Measurements from ENCODE around the gene AGBL4. TPM values are rescaled to one million over a fixed set of nuclear protein-coding genes. Genes with fewer than 3 reads are reported as not detected.

AGBL4 gene
- total RNA-seq, 1 experiment from 2014 or later = 0.33 TPM

DNA sequence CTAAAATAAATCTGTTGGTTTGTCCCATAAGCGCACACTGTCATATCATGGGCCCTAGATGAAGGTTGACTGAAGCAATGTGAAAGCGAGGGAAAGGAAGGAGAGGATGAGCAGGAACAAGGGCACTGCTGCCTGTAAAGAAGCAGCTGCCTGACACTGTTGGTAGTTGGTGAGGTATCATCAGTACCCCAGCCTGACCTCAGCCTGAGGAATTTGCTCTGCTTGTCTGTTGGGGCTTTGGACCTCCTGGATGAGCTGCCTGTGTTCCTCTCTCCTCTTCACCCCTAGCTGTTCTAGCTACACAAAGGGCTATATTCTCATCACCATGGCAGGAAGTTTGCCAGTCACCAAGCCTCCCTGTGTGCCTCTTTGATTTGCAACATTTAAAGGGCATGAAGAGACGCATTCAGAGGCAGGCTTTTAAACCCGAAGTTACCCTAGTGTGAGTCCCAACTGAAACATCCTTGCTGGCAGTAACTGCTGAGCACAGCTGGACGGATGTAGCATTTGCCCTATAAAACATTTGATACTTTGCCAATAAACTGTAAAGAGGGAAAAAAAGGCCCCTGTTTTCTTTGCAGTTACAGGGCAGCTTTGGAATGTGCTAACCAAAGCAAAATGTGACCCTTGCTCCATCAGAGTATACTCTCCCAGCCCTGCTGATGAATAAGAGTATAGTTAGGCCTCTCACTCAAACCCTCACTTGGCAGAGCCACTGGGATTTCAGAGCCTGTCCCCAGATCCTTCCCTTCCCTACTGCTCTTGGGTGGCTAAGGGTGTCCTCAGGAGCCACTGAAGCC lies 1529.6 kb downstream of the AGBL4 start:
- ChIA-PET POLR2A (ENCODE audit: unreplicated experiment) (no interaction called here), CTCF (interaction anchor here (0.6 kb wide), 1 partner anchor 22 kb away, joined by 8 read pairs; the partner anchor contains the start of gene SPATA6)
- H2AFZ ChIP-seq (ENCODE audit: low read length) = no peak overlapping the region
- ATAC-seq (peak; percentile 77), DNase-seq (peak; percentile 80)
- no peak overlapping the region for H3K9ac ChIP-seq (ENCODE audit: low read length)
- H3K36me3 ChIP-seq (ENCODE audit: low read depth, low read length) = no peaks in the 10 kb centered on the region
- no peaks in the 10 kb centered on the region for H3K9me3 ChIP-seq (ENCODE audit: low read length)
- H3K27me3 ChIP-seq (ENCODE audit: low read length) = no peaks in the 10 kb centered on the region
- no peaks in the 10 kb centered on the region for H4K20me1 ChIP-seq (ENCODE audit: low read length)
- H3F3A ChIP-seq (ENCODE audit: low read length, unreplicated experiment) = no peaks in the 10 kb centered on the region
- no peak overlapping the region for H3K4me3 ChIP-seq (ENCODE audit: low read length)
- no TSS peak for BruUV-seq (replicated peaks)
- peaks cover 12% of the 10 kb centered on the region for H3K4me1 ChIP-seq (ENCODE audit: insufficient read depth, low read length)
- no peaks in the 10 kb centered on the region for H3K79me2 ChIP-seq (ENCODE audit: low read length)
- H3K4me2 ChIP-seq (ENCODE audit: low read length) = peak overlapping the region; percentile 33
- H3K27ac ChIP-seq (ENCODE audit: low read length) = no peak overlapping the region
- no peaks in the 10 kb centered on the region for H3K9me2 ChIP-seq (replicated peaks; ENCODE audit: low read length)
- no peak for TF ChIP-seq EZH2 (IDR thresholded peaks at IDR 0.05; ENCODE audit: low read length, unreplicated experiment)
- TF ChIP-seq, protein P1, sequence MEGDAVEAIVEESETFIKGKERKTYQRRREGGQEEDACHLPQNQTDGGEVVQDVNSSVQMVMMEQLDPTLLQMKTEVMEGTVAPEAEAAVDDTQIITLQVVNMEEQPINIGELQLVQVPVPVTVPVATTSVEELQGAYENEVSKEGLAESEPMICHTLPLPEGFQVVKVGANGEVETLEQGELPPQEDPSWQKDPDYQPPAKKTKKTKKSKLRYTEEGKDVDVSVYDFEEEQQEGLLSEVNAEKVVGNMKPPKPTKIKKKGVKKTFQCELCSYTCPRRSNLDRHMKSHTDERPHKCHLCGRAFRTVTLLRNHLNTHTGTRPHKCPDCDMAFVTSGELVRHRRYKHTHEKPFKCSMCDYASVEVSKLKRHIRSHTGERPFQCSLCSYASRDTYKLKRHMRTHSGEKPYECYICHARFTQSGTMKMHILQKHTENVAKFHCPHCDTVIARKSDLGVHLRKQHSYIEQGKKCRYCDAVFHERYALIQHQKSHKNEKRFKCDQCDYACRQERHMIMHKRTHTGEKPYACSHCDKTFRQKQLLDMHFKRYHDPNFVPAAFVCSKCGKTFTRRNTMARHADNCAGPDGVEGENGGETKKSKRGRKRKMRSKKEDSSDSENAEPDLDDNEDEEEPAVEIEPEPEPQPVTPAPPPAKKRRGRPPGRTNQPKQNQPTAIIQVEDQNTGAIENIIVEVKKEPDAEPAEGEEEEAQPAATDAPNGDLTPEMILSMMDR (conservative IDR thresholded peaks at IDR 0.05; ENCODE audit: low read depth, low read length) = no peak
- no peak for TF ChIP-seq EZH2phosphoT487 (IDR thresholded peaks at IDR 0.05; ENCODE audit: borderline replicate concordance, low read length)
- intact Hi-C loops (cut with micrococcal nuclease) = loop anchor here (1.0 to 10.0 kb wide), 2 partner anchors 29 to 389 kb away; no protein-coding TSS in a partner anchor

DNA sequence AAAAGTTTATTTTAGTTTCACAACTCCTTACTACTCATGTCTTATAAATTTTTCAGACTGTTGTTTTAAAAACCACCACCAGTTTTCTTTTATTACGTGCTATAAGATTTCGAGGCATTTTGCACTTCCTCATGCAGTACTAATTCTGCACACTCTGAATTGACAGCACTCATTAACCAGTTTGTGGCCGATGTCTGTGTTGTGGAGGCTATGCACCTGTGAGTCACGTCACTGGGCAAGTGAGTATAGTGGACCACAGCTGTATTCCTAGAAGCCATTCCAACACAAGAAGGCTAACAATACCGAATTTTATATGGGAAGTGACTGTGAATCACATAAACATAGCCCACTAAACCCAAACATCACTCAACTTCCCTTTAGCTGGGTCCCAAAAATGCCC lies 1530.7 kb downstream of the AGBL4 start:
- ChIA-PET CTCF (no interaction called here), POLR2A (ENCODE audit: unreplicated experiment) (no interaction called here)
- intact Hi-C loops (cut with micrococcal nuclease) = loop anchor here (10.0 kb wide), 1 partner anchor 388 kb away; no protein-coding TSS in a partner anchor
- Histone ChIP-seq H3K4me2 (ENCODE audit: low read length) (no peak overlapping the region), H3K36me3 (ENCODE audit: low read depth, low read length) (no peaks in the 10 kb centered on the region), H3K9ac (ENCODE audit: low read length) (no peak overlapping the region), H3K4me3 (ENCODE audit: low read length) (no peak overlapping the region), H3K4me1 (ENCODE audit: insufficient read depth, low read length) (peaks cover 12% of the 10 kb centered on the region), H3K27me3 (ENCODE audit: low read length) (no peaks in the 10 kb centered on the region), H2AFZ (ENCODE audit: low read length) (no peak overlapping the region), H3K9me2 (replicated peaks; ENCODE audit: low read length) (no peaks in the 10 kb centered on the region), H3F3A (ENCODE audit: low read length, unreplicated experiment) (no peaks in the 10 kb centered on the region), H3K9me3 (ENCODE audit: low read length) (no peaks in the 10 kb centered on the region), H4K20me1 (ENCODE audit: low read length) (no peaks in the 10 kb centered on the region), H3K79me2 (ENCODE audit: low read length) (no peaks in the 10 kb centered on the region), H3K27ac (ENCODE audit: low read length) (no peak overlapping the region)
- BruUV-seq (replicated peaks) = no TSS peak
- ATAC-seq = no peak
- TF ChIP-seq EZH2 (IDR thresholded peaks at IDR 0.05; ENCODE audit: low read length, unreplicated experiment) = no peak
- no peak for TF ChIP-seq EZH2phosphoT487 (IDR thresholded peaks at IDR 0.05; ENCODE audit: borderline replicate concordance, low read length)
- TF ChIP-seq, protein P1 (conservative IDR thresholded peaks at IDR 0.05; ENCODE audit: low read depth, low read length) = no peak
- no peak for DNase-seq

DNA sequence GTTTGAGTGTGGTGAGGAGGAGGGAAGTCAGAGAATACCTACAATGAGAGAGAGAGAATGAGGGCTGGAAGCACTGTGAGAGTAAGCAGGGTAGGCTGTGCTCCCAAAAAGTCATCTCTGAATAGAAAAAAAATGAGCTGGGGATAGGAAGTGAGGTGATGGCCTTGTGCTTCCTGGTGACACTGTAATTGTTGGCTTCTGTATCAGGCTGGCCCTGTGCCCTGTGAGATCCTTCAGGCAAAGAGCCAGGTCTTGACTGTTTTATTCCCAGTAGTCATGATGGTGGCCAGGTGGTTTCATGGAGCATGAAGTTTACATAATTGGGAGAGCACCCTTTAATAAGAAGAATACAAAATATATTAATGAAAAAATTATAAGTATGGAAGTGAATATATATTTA lies 1531.4 kb downstream of the AGBL4 start:
- ATAC-seq (no peak), DNase-seq (no peak)
- Histone ChIP-seq H4K20me1 (ENCODE audit: low read length) (no peaks in the 10 kb centered on the region), H2AFZ (ENCODE audit: low read length) (no peak overlapping the region), H3K9ac (ENCODE audit: low read length) (no peak overlapping the region), H3K36me3 (ENCODE audit: low read depth, low read length) (no peaks in the 10 kb centered on the region), H3F3A (ENCODE audit: low read length, unreplicated experiment) (no peaks in the 10 kb centered on the region), H3K27ac (ENCODE audit: low read length) (no peak overlapping the region), H3K9me2 (replicated peaks; ENCODE audit: low read length) (no peaks in the 10 kb centered on the region), H3K79me2 (ENCODE audit: low read length) (no peaks in the 10 kb centered on the region), H3K4me3 (ENCODE audit: low read length) (no peak overlapping the region), H3K27me3 (ENCODE audit: low read length) (no peaks in the 10 kb centered on the region), H3K4me1 (ENCODE audit: insufficient read depth, low read length) (peaks cover 12% of the 10 kb centered on the region), H3K9me3 (ENCODE audit: low read length) (no peaks in the 10 kb centered on the region), H3K4me2 (ENCODE audit: low read length) (no peak overlapping the region)
- intact Hi-C loops (cut with micrococcal nuclease) = loop anchor here (10.0 kb wide), 1 partner anchor 388 kb away; no protein-coding TSS in a partner anchor
- CTCF ChIA-PET = no interaction called here
- BruUV-seq (replicated peaks) = no TSS peak
- TF ChIP-seq, protein P1 (conservative IDR thresholded peaks at IDR 0.05; ENCODE audit: low read depth, low read length) = no peak
- TF ChIP-seq EZH2phosphoT487 (IDR thresholded peaks at IDR 0.05; ENCODE audit: borderline replicate concordance, low read length) (no peak), EZH2 (IDR thresholded peaks at IDR 0.05; ENCODE audit: low read length, unreplicated experiment) (no peak)
- POLR2A ChIA-PET (ENCODE audit: unreplicated experiment) = no interaction called here
